Dermis microvascular lymphatic vessel endothelial cell (primary cell): ENCODE measurements around the gene ZNF646. TPM values are rescaled to one million over a fixed set of nuclear protein-coding genes. Genes with fewer than 3 reads are reported as not detected.
A peak's percentile ranks its signal among the peaks of the same experiment; 100 is the strongest.
"Not testable (repeated sequence)": the region's sequence is repeated elsewhere in the genome, so short reads cannot be mapped to it uniquely, and the experiment has no call there.

Experiments used
- DNase-seq, 2 donors: peaks; one replicate each; pipeline versions ENCODE4 v3.0.0 to v3.0.0-alpha.2; 2010; ENCODE audit warnings: low read depth in 2 of 2
- total RNA-seq: library from RNA; depleted of rRNA; stranded (reverse); fragments of >200 nt; gene quantifications from 2 replicates; pipeline ENCODE4 v1.2.1, GENCODE V29; 2014

Gene ZNF646
- total RNA-seq, 1 donor from 2014 or later, result 8.1 TPM

DNA sequence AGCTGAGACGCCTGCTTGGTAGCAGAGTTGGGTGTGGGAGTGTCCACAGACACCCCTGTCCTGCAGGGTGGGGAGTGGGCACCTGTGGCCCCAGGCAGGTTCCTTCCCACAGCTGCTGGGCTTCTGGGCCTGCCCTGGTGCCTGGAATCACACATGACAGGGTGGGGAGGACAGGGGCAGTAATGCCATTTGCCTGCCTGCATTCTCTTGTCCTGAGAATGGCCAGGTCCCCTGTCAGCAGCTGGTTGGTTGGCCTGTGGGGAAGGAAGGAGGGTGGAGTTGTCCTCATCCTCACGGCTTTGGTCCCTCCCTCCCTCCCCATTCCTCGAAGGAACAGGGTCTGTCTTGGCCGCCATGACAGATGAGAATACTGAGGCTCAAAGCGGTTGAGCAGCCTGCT, 9.3 kb downstream of the ZNF646 start:
- no peak for DNase-seq

DNA sequence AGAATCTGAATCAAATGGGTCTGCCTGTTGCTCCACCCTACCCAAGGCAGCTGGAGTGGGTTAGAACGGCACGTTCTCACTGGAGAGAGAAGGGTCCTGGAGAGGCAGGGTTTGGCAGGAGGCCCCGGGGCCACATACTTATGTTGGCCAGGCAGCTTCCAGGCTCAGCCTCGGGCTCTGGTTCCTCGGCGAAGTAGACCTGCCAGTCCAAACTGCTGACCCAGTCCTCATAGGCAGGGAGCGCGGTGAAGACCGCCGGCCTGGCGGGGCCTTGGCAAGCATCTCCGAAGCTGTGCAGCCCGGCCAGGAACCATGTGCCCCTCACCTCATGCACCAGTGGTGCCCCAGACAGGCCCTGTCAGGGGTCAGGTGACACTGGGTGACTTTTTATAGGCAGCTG, 9.8 kb downstream of the ZNF646 start:
- no peak for DNase-seq

DNA sequence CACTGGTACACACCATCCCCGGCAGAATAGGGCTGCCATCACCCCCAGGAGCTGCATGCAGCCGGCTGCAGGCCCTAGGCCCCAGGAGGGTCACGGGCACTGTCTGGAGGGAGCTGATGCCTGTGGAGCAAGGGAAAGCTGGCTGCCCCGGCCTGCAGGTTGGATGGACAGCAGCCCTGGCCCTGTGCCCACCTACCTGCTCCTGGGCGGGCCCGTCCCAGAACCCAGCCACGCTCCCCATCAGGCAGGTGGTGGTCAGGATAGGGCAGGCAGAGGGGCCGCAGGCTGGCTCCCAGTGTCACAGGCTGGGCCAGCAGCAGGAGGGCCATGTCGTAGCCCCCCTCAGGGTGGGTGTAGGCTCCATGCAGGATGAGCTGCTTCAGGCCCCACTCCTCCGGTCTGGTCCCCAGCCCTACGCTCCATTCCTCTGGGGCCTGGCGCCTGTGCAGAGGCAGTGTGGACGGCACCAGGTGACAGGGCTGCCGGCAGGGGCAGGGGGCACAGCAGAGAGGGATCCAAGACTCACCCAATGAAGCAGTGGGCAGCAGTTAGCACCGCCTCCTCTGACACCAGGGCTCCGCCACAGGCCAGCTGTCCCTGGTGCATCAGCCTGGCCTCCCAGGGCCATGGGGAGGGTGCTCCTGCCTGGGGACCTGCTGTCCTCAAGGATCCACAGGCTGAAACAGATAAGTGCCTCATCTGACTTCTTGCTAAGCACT, 10.5 kb downstream of the ZNF646 start:
- no peak for DNase-seq

DNA sequence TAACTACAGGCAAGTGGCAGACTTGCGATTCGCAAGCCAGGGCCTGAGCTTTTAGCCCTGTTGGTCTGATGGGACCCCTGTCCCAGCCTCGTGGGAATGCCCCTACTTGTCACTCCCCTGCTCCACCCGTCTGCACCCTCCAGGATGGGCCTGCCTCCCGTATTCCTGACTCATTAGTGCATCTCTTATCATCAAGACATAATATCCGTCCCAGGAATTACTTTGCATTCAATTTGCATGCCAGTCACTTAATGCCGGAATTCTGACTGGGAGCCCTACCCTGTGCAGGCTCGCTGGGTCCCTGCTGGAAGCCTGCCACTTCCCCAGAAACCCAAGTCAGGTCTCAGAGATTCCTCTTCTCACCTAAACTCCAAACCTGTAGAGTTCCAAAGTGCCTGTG, 11.2 kb downstream of the ZNF646 start:
- DNase-seq, result no peak

DNA sequence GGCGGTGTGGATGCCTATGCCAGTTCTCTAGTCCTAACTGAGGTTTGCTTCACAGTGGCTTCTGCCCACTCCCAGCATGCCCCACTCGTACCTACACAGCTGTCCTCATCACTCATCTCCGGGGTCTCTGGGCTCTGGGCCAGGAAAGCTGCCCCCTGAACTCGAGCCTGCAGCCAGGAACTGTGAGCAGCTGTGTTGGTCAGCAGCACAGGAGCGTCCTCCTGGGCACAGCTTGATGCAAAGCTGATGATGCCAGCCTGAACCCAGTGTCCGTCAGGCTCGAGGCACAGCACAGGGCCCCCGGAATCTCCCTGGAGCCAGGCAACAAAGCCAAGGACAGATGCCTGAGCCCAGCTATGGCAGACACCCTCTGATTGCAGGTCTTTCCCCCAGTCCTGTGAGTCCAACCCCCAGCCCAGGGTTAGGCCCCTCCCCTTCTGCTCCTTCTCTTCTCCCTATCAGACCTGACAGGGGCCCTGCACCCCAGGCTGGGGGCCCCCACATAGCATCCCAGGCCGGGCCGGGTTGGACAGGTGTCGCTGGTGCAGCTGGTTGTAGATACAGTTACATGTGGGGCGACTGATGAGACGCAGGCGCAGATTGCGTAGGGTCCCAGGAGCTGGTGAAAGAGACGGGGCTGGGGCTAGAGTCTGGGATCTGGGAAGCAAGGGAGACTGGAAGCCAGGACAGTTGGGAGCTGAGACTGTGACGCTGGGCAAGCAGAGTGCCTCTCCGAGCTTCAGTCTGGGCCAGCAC, 11.8 kb downstream of the ZNF646 start:
- DNase-seq, result no peak

DNA sequence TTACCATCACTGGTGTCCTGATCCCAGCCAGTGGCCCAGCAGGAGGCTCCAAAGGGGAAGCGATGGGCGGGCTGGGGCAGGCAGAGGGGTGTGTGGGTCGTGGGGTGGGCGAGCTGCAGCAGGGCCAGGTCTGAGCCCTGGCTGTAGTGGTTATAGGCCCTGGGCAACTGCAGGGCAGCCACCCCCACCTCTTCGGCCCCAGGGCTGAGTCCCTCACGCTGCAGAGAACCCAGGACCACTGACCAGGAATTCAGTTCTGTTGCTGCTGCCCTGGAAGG, 12.3 kb downstream of the ZNF646 start:
- no peak for DNase-seq

DNA sequence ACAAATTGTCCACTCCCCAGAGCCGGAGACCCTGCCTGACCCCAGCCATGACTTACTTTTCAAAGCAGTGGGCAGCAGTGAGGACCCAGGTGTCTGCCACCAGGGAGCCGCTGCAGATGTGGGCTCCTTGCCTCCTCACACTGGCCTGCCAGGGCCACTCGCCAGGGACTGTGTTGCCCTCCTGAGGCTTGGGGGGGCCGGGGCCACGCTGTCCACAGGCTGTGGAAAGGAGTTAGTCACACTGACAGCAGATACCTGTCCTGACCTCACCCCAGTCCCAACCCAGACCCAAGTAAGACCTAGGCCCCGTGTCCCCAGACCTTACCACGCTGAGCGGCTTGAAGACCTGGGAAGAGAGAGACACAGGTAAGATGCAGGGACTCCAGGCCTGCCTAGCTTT, 13.3 kb downstream of the ZNF646 start:
- no peak for DNase-seq

DNA sequence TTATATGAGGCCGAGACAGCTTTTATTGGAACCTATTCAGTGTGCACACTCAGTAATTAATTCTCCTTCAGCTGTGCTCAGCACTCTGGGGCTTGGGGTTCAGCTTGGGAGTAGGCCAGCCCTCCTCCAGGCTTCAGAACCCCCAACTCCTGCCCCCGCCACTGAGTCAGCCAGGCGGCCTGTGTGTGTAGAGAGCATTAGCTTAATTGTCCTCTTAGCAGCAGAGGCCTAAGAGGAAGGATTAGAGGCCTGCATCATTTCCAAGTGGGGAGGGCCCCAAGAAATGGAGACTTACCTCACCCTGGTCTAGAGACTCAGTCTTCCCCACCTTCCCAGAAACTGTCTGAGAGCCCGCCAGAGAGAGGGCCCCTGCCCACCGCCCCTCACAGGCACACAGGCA, 13.7 kb downstream of the ZNF646 start:
- no peak for DNase-seq

DNA sequence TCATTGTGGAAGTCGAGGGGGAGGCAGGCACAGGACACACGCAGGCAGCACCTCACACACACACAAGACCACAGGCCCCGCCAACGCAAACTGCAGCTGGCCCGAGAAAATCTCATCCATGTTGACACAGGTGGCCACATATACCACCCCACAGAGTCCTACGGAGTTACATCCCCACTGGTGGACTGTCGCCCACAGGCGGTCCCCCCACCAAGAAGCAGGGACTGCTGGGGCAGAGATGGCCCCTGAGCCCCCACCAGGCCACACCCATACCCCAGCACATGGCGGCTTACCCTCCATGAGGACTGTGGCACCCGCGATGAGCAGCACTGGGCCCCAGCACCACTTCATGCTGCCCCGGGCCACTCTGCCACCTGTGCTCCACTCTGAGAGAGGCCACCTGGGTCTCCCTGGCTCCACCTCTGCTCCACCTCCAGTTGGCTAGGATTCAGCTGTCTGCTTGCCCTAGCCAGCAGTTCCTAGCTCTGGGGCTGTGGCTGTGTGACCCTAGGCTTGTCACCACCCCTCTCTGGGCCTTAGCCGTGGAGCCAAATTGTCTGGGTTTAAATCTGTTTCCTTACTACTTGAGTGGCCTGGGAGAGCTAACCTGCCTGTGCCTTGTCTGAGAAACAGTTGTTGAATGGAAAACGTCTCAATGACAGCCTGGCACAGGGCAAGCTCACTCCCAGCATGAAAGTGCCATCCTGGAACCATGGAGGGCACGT, 14.4 kb downstream of the ZNF646 start, which contains the start of gene PRSS53:
Gene PRSS53, minus strand, starts transcription at position 485 of the 725 bp plus-strand sequence. Its CDS starts 134 bp downstream, at position 351.
- no peak for DNase-seq

DNA sequence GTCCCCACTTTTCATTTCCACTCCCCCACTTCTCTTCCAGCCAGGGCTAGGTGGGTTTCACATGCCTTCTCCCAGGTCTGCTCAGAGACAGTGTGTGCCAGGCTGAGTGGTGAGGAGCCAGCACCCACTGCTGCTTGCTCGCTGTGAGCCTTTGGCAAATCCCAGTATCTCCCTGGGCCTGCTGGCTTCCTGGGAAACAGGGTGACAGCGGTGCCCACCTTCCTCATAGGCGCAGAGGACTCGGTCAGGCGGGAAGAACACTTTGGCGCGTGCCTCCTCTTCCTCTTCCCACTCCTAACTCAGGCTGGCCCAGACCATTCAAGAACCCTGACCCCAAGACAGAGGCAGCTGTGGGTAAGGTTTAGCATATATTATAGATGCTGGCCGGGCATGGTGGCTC, 15.0 kb downstream of the ZNF646 start:
- no peak for DNase-seq

DNA sequence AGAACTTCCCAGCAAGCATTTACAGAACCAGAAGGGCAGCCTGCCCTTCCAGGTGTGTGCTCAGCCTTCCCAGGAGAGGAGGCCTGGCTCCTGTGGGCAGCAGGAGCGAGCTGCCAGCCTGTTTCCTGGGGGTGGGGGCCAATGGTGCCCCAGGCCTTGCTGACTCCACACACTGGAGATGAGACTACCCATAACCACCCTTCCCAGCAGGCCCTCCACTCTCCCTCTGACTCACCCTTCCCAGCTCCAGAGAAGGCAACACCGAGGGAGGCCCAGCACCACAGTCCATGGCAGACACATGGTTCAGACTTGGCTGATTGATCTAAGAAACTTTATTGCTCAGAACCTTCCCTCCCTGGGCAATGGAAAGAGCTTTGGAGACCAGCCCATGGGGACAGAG, 16.3 kb downstream of the ZNF646 start:
- no peak for DNase-seq

DNA sequence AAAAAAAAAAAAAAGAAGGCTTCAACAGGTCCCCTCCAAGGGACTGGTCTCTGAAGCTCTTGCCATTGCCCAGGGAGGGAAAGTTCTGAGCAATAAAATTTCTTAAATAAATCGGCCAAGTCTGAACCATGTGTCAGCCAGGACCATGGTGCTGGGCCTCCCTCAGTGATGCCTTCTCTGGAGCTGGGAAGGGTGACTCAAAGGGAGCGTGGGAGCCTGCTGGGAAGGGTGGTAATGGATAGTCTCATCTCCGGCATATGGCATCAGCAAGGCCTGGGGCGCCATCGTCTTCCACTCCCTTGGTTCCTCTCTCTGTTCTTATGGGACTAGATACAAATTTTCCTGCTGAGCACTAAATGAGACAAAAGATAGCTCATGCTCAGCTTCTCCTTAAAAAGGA, 18.1 kb downstream of the ZNF646 start:
- DNase-seq, result no peak

DNA sequence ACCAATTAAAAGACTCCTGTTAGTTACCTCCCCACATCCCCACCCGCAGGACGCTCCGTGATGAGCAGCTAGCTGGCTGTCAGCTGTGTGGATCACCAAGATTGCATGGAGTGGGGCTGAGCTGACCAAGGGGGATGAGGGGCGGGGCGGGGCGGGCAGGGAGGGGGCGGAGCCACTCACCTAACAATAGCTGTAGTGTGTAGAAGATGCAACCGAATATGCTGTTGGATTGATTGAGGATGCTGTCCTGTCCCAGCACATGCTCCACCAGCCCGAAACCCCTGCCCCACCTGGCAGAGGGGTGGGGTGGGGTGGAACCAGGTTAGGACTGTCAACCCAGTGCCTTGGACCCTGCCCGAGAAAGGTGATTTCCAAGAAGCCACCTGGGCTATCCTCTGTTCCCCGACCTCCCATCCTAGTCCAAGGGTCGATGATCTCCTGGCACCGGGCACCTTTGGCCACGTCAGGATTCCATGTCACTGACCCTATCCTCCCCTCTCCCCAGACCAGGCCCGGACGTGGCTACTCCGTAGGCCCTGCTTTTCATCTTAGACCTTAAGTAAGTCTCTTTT, 19.0 kb downstream of the ZNF646 start:
- DNase-seq, result peak in 1 of 2 donors; percentile 18

DNA sequence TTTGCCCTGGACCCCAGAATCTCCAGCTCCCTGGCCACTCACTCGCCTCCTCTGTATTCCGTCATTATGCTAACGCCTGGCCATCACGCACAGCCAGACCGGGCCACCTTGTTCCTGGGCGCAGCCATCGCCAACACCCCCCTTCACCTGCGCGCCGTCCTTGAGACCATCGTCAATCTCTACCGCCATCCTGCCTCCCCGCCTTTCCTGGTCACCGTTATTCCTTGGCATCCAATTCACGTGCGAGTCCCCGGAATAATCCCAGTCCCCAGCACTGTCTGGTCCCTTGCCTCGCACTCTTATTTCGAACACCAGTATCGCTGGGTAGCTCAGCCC, 19.8 kb downstream of the ZNF646 start:
- DNase-seq, result peak in 1 of 2 donors; percentile 14

DNA sequence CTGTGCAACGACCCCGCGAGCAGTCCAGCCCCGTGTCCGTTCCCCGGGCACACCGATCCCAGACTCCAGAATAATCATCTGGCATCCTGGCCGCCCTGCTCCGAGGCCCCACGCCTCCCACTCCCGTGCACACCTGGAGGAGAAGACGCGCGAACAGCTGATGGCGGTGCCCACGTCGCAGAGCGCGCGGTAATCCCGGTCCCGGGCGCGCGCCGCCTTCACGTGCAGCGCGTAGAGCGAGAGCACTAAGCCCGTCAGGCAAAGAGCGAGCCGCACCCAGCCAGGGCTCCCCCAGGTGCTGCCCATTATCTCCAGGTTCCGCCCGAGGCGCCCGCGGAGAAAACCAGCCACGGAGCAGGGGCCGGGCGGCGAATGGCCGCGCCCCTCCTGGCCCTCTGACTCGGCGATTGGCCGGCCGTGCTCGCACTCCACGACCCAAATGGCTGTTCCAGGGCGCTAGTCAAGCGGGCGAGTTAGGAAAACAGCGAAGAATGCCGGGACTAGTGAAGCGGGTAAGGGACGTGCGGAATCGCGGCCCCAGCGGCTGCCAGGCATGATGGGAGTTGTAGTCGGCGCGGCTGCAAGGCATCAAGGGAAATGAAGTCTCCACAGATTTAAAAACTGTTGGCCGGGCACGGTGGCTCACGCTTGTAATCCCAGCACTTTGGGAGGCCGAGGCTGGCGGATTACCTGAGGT, 20.4 kb downstream of the ZNF646 start, which contains the start of gene VKORC1:
Gene VKORC1, minus strand, starts transcription at position 374 of the 697 bp plus-strand sequence. Its CDS starts 68 bp downstream, at position 306.
- peak; percentile 92 to 97 for DNase-seq

DNA sequence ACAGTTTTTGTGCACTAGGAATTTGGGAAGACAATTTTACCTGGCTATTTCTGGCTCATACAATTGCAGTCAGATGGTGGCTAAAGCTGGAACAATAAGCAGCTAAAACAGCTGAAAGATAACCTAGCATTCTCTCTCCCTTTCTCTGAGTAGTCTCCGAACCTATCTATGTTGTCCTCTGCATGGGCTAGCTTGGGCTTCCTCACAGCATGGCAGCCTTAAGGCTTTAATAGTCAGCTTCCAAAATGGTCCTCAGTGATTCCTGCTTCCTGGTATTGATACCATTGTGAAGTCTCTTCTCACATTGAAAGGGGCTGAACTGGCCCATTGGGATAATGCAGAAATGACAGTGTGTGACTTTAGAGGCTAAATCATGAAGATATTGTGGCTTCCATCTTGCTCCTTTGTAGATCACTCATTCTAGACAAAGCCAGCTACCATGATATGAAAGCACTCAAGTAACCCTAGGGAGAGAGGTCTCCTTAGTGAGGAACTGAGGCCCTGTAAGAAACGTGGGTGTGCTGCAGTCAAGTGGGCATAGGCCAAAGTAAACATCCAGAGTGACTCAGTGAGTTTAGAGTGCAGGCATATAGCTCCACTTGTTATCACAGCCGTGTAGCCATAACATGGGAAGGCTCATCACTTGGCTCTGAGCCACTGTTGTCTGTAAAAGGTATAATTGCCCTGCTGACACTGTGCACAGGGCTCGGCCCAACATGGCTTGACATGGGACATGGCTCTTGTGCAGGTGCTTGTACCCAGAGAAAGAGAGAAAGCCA, 25.8 kb downstream of the ZNF646 start:
- DNase-seq, result peak in 1 of 2 donors; percentile 36

DNA sequence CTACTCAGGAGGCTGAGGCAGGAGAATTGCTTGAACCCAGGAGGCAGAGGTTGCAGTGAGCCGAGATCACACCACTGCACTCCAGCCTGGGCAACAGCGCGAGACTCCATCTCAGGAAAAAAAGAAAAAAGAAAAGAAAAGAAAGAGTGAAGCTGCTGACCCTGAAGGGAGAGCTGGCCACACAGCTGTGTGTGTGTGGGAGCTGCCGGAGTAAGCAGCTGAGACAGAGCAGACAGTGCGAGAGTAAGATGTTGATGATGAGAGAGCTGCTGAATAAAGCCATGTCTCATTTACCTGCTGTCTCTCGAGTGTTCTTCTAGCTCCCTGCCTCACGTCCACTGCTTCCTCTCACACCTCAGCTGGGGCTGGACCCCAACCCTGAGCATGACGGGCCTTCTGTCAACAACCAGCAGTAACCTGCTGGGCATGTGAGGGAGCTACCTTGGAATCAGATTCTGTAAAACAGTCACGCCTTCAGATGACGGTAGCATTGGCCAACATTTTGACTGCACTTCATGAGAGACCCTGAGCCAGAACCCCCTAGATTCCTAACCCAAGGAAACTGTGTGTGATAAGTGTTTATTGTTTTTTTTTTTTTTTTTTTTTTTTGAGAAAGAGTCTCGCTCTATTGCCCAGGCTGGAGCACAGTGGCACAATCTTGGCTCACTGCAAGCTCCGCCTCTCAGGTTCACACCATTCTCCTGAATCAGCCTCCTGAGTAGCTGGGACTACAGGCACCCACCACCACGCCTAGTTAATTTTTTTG, 26.8 kb downstream of the ZNF646 start:
- not testable (repeated sequence) for DNase-seq

DNA sequence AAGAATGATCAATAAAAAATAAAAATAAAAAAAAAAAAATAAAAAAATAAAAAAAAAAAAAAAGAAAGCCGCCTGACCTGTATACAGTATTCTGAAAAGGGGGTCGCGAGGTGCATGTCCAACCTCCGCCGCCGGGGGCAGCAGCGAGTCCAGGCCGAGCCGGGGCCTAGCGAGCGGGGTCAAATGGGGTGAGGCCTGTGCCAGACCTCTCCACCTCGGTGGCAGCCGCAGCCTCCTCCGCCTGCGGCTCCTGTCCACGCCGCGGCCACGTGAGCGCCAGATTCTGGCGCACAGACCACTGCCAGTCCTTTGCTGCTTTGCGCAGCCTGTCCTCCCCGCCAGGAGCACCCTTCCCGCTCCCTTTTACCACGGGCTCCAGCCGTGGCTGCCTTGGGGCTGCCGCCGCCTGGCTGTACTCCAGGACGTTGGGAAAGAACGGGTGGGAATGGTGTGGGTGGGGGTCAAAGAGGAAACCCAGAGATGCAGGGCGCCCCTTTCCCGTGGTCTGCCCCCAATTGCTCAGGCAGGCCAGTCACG, 31.5 kb downstream of the ZNF646 start:
- peak; percentile 18 to 50 for DNase-seq
